Measurements from ENCODE around the gene C3orf22. TPM values are rescaled to one million over a fixed set of nuclear protein-coding genes. Genes with fewer than 3 reads are reported as not detected.

C3orf22 gene
- total and polyA plus RNA-seq, 9 of the 15 experiments (the other 6 are each of a cell fraction or from before 2014, with no cell fraction given), result not detected

GRCh38 chr3:126543457-126544061 is 15.2 kb downstream of the C3orf22 start:
- BruUV-seq (replicated peaks), result no TSS peak
- intact Hi-C loops (cut with micrococcal nuclease), result no loop called here
- H3K36me3 ChIP-seq (ENCODE audit: control insufficient read depth, insufficient read depth, low read length), result no peaks in the 10 kb centered on the region
- no peak overlapping the region for H3K4me3 ChIP-seq
- DNase-seq (ENCODE audit: extremely low read depth in 1 of 4, low spot score in 3 of 4), result no peak
- ATAC-seq, result no peak
- H4K20me1 ChIP-seq (replicated peaks; ENCODE audit: control insufficient read depth, insufficient read depth, low read length), result no peaks in the 10 kb centered on the region
- no peak overlapping the region for H3K9ac ChIP-seq (ENCODE audit: insufficient read depth in 1 of 2, low read depth in 2 of 2, low read length in 2 of 2)
- ChIA-PET CTCF (ENCODE audit: low intra/inter-chr PET ratio) (no interaction called here), POLR2A (no interaction called here)
- peaks cover 14 to 19% of the 10 kb centered on the region in 2 experiments for H3K4me1 ChIP-seq (replicated peaks in 1 of 2; ENCODE audit: control insufficient read depth in 2 of 2, insufficient read depth in 2 of 2, low read length in 2 of 2)
- no peak overlapping the region for H3K4me2 ChIP-seq (ENCODE audit: insufficient read depth, low read length)
- H3K27ac ChIP-seq (ENCODE audit: extremely low read depth, low read depth, low read length), result no peak overlapping the region
- peaks cover 2% of the 10 kb centered on the region for H3K9me3 ChIP-seq (replicated peaks; ENCODE audit: control insufficient read depth, insufficient read depth, low read depth, low read length)
- TF ChIP-seq BACH1 (tag; IDR thresholded peaks at IDR 0.05) (no peak), CHAMP1 (IDR thresholded peaks at IDR 0.05) (no peak), ETV5 (CRISPR knock-in tag; IDR thresholded peaks at IDR 0.05; ENCODE audit: low read depth) (no peak), TARDBP (IDR thresholded peaks at IDR 0.05) (no peak), ZNF232 (CRISPR knock-in tag; IDR thresholded peaks at IDR 0.05) (no peak), FOXK2 (conservative IDR thresholded peaks at IDR 0.05 in 1 of 2, IDR thresholded peaks at IDR 0.05 in 1 of 2; ENCODE audit: low read depth in 2 of 2) (no peak), ARHGAP35 (IDR thresholded peaks at IDR 0.05; ENCODE audit: partially characterized antibody) (no peak)
- H3K9me1 ChIP-seq (ENCODE audit: control insufficient read depth, insufficient read depth, low read length), result no peaks in the 10 kb centered on the region
- H3K27me3 ChIP-seq (ENCODE audit: control insufficient read depth in 2 of 2, insufficient read depth in 2 of 2, low read length in 2 of 2), result peaks cover 0 to 18% of the 10 kb centered on the region in 2 experiments; a peak in 3 of 5 replicates
- no peaks in the 10 kb centered on the region for H3K79me2 ChIP-seq (ENCODE audit: control insufficient read depth, insufficient read depth, low read length)
- no peak overlapping the region for H2AFZ ChIP-seq (ENCODE audit: low read depth, low read length)
- WGBS (ENCODE audit: insufficient coverage, low coverage, missing lambda C conversion rate), result 44% methylated on average over 2 of the region's 2 CpGs
- FAIRE-seq, result no peak
- in situ Hi-C loops (cut with MboI), result no loop called here

All from K562 (cell line).